OCI-M1 (cell line): ENCODE results near the gene INO80D.
"Not testable (repeated sequence)": the region's sequence is repeated elsewhere in the genome, so short reads cannot be mapped to it uniquely, and the experiment has no call there.

ENCODE experiments used
- DNase-seq: peaks from one replicate; lab custom pipeline; 2025; lab: John Stamatoyannopoulos, UW

Gene INO80D

GRCh38 chr2:206084439-206084869 is 1.5 kb downstream of the INO80D start:
- peak; percentile 66 for DNase-seq

DNA sequence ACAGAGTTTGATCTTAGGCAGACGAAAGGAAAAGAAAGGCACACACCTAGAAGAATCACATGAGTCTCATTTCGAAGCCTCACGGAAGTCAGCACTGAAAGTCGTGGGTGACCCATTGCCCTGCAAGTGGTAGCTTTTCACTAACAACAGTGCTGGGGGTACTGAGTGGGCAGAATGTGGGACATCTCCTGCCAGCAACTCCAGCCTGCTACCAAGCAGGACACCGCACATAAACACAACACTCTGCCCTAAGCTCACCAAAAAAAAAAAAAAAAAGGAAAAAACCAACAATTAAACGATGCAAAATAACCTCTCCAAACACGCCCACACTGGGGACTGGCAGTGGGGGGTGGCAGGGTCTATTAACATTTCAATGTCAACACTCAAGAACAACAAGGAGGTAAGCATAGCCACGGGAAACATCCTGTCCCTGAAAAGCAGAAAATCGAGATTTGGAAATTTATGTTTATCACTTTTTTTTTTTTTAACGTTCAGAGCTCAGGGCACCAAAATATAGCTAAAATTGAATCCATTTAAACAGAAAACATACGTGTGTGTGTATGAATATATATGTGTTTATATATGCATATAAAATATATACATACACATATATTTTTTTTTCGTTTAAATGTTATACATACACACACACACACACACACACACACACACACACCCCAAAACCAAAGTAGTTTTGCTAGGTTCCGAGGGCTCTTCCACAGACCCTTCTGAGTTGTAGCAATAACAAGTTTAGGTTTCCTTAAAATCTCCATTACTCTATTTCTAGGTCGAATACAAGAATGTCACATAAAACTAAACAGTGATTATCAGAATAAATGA is 2.2 kb downstream of the INO80D start:
- peak; percentile 48 for DNase-seq

GRCh38 chr2:206082298-206082843 is 3.6 kb downstream of the INO80D start:
- no peak for DNase-seq

DNA sequence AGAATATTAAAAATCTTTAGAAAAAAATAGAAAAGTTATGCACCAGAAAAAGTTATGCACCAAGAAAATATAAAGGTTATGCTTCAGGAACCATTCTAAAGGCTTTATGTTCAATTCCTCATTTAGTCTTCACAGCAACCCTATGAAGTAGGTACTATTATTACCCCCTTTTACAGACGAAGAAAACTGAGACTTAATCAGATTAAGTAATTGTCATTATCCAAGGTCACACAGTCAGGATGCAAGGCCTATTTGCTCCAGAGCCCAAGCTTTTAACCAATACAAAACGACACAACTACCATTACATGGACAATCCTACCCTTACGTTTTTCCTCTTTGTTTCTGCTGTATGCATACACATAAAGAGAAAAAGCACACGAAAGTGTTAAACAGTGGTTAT is 5.0 kb downstream of the INO80D start:
- no peak for DNase-seq

DNA sequence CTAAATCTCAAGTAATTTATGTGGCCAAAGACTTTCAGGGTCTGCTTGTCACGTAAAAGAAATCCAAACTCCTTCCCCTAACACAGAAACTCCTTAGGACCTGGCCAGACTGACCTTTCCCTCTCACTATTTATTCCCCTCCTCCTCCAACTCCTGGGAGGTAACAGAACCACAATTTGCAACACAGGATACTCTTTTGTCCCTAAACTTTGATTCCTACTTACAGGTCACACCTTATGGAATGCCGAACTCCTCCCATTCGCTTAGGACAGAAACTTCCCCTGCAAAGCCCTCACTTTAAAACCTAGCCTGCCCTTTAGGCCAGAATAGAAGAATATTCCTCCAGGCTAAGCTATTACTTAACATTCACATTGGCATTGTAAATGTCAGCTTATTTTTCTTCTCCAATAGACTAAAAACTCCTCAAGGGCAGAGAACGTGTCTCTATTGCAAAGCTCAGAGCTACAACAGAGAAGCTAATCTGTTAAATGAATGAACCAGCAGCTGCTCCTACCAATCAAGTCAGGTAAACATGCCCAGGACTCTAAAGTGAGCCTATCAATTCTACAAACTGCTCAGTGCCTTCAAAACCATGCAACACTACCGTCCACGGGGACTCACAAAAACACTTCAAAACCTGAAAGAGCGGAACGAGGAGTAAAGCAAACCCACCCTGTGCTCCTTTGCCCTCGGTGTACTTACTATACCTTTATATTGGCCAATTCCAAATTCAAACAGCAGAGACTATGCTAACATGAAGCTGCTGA is 6.1 kb downstream of the INO80D start:
- DNase-seq = no peak

GRCh38 chr2:206077879-206078278 is 8.1 kb downstream of the INO80D start:
- not testable (repeated sequence) for DNase-seq

DNA sequence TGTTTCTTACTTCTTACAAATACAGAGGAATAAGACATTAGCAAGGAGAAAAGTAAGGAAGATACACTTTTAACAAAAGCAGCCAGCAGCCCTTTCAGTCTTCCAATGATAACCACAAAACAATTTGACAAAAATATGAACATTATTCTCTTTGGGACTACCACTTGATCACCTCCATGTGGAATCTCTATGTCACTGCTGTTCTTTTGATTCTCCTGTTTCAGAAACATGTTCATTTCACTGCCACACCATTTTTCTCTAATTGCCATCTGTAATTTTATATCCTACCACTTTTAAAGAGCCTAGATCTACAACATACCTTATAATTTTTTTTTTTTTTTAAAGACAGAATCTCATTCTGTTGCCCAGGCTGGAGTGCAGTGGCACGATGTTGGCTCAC is 10.9 kb downstream of the INO80D start:
- peak; percentile 8 for DNase-seq

DNA sequence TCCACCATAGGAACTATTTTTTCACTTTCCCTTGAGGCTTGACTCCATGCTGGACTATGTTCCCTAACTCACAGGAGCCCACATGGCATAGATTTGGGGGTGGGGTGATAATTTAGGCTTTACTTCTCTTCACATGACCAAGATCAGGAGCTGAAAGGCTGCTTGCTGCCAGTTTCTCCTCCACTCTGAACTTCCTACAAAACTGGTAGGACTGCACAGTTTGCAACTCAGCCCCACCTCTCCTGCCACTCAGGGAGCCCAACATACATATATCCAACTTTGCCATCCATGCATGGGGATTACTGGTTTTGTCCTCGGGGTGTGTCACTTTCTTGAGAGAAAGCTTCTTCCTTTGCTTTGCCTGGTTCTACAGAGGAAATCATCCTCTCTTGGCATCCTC is 14.2 kb downstream of the INO80D start:
- DNase-seq = no peak

GRCh38 chr2:206069417-206069816 is 16.6 kb downstream of the INO80D start:
- peak; percentile 58 for DNase-seq

DNA sequence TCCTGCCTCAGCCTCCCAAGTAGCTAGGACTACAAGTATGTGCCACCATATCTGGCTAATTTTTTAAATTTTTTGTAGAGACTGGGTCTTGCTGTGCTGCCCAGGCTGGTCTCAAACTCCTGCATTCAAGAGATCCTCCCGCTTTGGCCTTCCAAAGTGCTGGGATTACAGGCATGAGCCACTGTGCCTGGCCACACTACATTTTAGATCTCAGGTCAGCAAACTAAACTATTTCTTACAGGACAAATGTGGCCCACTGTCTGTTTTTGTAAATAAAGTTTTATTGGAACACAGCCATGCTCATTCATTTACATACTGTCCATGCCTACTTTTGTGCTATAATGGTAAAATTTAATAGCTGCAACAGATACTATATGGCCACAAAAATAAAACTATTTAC is 17.8 kb downstream of the INO80D start:
- no peak for DNase-seq

DNA sequence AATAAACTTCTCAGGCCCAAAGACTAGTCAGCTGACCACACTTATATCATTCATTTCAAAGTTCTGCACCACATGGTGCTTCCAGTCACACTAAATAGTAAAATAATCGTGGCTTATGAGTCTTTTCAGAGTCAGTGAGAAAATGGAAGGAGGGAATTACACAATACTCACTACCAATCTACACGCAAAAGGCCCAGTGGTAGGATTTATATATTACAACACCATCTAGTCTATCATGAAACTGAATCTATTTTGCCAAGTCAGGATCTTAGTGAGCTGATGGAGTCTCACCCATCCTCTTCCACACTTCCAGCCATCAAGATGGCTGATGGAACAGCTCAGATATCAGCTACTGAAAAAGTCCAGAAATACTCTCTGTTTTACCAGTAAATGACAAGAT is 21.9 kb downstream of the INO80D start:
- DNase-seq = peak; percentile 26

DNA sequence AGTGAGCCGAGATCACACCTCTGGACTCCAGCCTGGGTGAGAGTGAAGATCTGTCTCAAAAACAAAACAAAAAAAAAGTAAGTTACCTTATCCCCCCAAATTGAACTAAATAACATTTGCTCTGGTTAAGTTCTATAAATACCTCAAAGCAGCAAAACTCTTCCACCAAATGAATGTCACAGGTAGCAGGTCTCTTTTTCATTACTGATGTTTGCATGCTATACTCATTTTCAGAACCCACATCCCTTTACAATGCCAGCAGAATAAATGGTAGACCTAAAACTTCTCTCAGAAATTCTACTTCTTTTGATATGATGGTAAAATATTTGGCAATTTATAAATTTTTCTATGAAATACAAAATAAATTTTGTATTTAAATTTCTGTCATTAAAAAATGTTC is 22.3 kb downstream of the INO80D start:
- DNase-seq = no peak

DNA sequence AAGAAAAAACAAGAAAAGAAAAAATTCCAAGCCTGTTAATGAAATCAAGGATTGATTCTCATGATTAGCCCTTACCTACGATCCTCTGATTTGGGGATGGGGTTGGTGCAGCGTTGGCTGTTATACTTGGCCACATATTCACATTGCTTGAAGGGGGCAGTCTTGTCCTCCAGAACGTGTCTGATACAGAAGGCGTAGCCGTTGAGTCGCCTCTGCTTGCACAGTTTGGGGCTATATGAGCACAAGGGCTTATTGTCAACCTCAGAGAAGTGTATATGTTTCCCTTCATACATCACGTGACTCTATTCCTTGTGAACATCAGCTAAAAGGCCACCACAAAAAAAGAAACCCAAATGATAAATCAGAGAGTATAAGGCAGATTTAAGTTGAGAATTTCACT is 23.2 kb downstream of the INO80D start:
- no peak for DNase-seq

DNA sequence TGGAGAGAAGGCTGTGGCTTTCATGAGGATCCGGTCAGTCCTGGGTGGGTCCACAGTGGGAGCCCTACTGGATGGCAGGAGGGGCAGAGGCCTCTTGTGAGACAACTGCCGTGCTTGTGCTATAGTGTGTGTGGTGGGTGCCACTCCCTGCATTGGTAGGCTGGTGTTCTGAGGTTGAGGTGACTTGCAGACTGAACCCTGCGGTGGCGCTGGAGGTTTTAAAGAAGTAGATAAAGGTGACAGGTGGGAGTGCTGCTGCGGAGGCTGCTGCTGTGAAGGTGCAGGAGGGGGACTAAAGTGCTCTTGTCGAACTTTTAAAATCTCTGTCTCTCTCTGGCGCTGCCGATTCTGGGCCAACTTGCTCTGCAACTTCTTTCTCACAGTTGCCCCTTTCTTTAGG is 29.7 kb downstream of the INO80D start:
- DNase-seq = no peak

DNA sequence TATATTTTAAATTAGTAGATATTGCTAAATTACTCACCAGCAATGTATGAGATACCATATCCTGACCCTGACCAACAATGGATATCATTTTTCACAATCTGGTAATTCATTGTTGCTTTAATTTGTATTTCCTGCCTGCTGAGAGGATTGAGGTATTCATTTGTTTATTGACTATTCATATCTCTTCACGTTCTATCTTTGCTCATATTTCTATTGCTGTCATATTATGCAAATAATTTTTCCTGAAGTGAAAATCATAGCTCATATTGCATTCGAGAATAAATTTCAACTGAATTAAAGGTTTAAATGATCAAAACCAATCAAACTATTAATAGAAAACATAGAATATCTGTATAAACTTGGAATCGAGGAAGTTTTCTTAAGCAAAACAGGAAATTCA is 31.0 kb downstream of the INO80D start:
- no peak for DNase-seq

- DNase-seq = no peak
These were observed 34.1 kb downstream of the INO80D start for GRCh38 chr2:206051912-206052311.

GRCh38 chr2:206049392-206049791 is 36.6 kb downstream of the INO80D start:
- DNase-seq = no peak

DNA sequence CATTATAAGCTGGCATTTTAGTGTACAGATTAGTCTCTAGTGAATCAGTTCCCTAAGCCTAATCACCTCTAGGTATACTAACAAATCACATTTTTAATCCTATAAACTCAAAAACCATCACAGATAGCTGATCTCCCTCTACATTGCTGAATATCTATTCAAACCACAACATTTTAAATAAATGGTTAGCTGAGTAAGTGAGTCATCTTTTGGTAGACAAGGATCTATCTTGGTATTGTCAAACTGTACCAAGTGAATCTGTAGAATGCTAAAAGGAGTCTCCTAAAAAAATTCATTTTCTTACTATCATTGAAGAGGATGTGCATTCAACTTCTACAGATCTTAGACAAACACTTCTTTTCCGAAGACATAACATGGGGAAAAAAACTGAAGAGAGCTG is 40.7 kb downstream of the INO80D start:
- DNase-seq = no peak

DNA sequence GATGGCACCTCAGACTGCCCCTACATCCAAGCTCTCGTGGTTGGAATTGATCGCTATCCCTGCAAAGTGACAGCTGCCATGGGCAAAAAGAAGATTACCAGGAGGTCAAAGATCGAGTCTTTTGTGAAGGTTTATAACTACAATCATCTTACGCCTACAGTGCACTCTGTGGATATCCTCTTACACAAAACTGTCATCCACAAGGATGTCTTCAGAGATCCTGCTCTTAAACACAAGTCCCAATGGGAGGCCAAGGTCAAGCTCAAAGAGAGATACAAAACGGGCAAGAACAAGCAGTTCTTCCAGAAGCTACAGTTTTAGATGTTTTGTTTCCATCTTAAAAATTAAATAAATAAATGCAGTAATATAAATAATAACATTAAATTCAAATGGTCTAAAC is 45.4 kb downstream of the INO80D start:
- no peak for DNase-seq

GRCh38 chr2:206035393-206035792 is 50.6 kb downstream of the INO80D start:
- not testable (repeated sequence) for DNase-seq

GRCh38 chr2:206033452-206033851 is 52.5 kb downstream of the INO80D start:
- not testable (repeated sequence) for DNase-seq

- DNase-seq = no peak
These were observed 53.9 kb downstream of the INO80D start for GRCh38 chr2:206031950-206032567.
